ENCODE measurements around the gene PRCC. TPM values are rescaled to one million over a fixed set of nuclear protein-coding genes. Genes with fewer than 3 reads are reported as not detected.

PRCC gene
- total and polyA plus RNA-seq, 2 of the 13 experiments (the other 11 are each of a cell fraction or from before 2014, with no cell fraction given) = 24.2 to 40.5 TPM

DNA sequence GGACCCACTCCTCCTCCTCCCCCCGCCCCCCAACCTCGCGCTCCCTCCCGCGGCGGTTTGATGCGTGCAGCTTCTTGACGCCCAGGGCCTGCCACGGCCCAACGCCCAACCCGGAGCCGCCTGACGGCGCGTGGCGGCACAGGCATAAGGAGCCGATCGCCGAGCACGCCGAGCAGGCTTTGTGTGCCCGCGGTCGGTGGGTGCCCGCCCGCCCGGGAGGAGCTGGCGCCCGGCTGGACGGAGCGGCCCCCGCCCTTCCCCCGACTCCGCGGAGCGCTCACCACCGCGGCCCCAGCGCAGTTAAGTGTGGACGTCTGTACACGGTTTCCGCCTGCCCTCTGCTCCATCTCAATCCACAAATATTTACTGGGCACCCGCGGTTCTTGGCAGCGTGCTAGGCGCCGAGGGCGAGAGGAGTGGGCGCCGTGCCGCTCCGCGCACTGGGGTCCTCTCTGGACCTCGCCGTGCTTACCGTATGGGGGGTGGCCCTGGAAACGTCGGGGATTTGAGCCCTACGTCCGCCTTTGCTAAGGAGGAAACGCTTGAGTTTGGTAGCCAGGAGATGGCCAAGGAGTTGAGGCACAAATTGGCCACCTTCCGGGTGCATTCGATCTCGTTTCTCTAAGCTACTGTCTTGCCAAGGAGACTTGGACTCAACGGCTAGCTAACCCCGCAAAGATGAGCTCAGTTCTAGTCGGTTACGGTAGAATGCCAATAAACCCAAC is 15.4 kb upstream of the PRCC start (continued):
- TF ChIP-seq, protein P1, sequence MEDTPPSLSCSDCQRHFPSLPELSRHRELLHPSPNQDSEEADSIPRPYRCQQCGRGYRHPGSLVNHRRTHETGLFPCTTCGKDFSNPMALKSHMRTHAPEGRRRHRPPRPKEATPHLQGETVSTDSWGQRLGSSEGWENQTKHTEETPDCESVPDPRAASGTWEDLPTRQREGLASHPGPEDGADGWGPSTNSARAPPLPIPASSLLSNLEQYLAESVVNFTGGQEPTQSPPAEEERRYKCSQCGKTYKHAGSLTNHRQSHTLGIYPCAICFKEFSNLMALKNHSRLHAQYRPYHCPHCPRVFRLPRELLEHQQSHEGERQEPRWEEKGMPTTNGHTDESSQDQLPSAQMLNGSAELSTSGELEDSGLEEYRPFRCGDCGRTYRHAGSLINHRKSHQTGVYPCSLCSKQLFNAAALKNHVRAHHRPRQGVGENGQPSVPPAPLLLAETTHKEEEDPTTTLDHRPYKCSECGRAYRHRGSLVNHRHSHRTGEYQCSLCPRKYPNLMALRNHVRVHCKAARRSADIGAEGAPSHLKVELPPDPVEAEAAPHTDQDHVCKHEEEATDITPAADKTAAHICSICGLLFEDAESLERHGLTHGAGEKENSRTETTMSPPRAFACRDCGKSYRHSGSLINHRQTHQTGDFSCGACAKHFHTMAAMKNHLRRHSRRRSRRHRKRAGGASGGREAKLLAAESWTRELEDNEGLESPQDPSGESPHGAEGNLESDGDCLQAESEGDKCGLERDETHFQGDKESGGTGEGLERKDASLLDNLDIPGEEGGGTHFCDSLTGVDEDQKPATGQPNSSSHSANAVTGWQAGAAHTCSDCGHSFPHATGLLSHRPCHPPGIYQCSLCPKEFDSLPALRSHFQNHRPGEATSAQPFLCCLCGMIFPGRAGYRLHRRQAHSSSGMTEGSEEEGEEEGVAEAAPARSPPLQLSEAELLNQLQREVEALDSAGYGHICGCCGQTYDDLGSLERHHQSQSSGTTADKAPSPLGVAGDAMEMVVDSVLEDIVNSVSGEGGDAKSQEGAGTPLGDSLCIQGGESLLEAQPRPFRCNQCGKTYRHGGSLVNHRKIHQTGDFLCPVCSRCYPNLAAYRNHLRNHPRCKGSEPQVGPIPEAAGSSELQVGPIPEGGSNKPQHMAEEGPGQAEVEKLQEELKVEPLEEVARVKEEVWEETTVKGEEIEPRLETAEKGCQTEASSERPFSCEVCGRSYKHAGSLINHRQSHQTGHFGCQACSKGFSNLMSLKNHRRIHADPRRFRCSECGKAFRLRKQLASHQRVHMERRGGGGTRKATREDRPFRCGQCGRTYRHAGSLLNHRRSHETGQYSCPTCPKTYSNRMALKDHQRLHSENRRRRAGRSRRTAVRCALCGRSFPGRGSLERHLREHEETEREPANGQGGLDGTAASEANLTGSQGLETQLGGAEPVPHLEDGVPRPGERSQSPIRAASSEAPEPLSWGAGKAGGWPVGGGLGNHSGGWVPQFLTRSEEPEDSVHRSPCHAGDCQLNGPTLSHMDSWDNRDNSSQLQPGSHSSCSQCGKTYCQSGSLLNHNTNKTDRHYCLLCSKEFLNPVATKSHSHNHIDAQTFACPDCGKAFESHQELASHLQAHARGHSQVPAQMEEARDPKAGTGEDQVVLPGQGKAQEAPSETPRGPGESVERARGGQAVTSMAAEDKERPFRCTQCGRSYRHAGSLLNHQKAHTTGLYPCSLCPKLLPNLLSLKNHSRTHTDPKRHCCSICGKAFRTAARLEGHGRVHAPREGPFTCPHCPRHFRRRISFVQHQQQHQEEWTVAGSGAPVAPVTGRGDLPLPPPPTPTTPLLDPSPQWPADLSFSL (CRISPR knock-in tag; IDR thresholded peaks at IDR 0.05) = no peak
- TF ChIP-seq THAP11 (CRISPR knock-in tag; IDR thresholded peaks at IDR 0.05) (peak; percentile 95), FOXA1 (IDR thresholded peaks at IDR 0.05) (no peak), FOXA1 (CRISPR knock-in tag; IDR thresholded peaks at IDR 0.05) (peak; percentile 35; the same call in 1 of the 2 replicates), MED13 (CRISPR knock-in tag; IDR thresholded peaks at IDR 0.05) (no peak), ZNF33A (CRISPR knock-in tag; IDR thresholded peaks at IDR 0.05; ENCODE audit: borderline replicate concordance) (no peak), ZNF34 (CRISPR knock-in tag; IDR thresholded peaks at IDR 0.05; ENCODE audit: borderline replicate concordance) (0 out of 2 replicates have a peak, but pooled peaks have one; percentile 57), ZSCAN22 (CRISPR knock-in tag; IDR thresholded peaks at IDR 0.05) (0 out of 2 replicates have a peak, but pooled peaks have one; percentile 37), ZNF746 (CRISPR knock-in tag; IDR thresholded peaks at IDR 0.05) (peak; percentile 95), SMARCE1 (IDR thresholded peaks at IDR 0.05; ENCODE audit: borderline replicate concordance) (no peak), RERE (CRISPR knock-in tag; IDR thresholded peaks at IDR 0.05; ENCODE audit: low read depth) (0 out of 2 replicates have a peak, but pooled peaks have one; percentile 27), ZNF30 (CRISPR knock-in tag; IDR thresholded peaks at IDR 0.05) (no peak), ATF7 (IDR thresholded peaks at IDR 0.05) (no peak), ATF7 (CRISPR knock-in tag; IDR thresholded peaks at IDR 0.05) (no peak), ZSCAN21 (CRISPR knock-in tag; IDR thresholded peaks at IDR 0.05; ENCODE audit: borderline replicate concordance) (0 out of 2 replicates have a peak, but pooled peaks have one; percentile 22), NR0B2 (CRISPR knock-in tag; IDR thresholded peaks at IDR 0.05) (no peak)
- TF ChIP-seq, protein P2, sequence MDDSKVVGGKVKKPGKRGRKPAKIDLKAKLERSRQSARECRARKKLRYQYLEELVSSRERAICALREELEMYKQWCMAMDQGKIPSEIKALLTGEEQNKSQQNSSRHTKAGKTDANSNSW (CRISPR knock-in tag; IDR thresholded peaks at IDR 0.05; ENCODE audit: borderline replicate concordance) = peak; percentile 55; the same call in 1 of the 2 replicates
